WI38 (cell line): ENCODE data around the gene SPATA16.

Source experiments
- H3K4me3 ChIP-seq: 2 replicates; pipeline ENCODE4 v1.5.1; 2011; ENCODE audit warnings: low read depth, mild to moderate bottlenecking, control low read depth, low read length
- TF ChIP-seq, protein P1 (sequence below): IDR thresholded peaks from 2 replicates; pipeline ENCODE4 v1.5.1; 2012; ENCODE audit warnings: low read depth, mild to moderate bottlenecking, control low read depth, low read length

Gene SPATA16

DNA sequence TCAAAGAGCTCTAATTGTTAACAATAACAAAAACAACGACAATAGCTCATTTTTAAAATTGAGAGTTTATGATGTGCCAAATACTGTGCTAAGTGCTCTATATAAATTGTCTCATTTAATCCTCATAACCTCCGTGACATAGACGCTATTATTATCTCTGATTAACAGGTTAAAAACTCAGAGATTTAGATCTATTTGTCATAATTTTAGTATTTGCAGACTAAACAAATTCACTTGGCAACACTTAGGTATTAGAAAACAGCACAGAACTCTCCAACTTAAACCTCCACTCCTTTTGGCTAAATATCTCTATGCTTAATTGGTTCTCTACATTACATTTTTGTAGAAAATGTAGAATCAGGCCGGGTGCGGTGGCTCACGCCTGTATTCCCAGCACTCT lies 136.4 kb downstream of the SPATA16 start:
- H3K4me3 ChIP-seq = no peak overlapping the region
- TF ChIP-seq, protein P1, sequence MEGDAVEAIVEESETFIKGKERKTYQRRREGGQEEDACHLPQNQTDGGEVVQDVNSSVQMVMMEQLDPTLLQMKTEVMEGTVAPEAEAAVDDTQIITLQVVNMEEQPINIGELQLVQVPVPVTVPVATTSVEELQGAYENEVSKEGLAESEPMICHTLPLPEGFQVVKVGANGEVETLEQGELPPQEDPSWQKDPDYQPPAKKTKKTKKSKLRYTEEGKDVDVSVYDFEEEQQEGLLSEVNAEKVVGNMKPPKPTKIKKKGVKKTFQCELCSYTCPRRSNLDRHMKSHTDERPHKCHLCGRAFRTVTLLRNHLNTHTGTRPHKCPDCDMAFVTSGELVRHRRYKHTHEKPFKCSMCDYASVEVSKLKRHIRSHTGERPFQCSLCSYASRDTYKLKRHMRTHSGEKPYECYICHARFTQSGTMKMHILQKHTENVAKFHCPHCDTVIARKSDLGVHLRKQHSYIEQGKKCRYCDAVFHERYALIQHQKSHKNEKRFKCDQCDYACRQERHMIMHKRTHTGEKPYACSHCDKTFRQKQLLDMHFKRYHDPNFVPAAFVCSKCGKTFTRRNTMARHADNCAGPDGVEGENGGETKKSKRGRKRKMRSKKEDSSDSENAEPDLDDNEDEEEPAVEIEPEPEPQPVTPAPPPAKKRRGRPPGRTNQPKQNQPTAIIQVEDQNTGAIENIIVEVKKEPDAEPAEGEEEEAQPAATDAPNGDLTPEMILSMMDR = no peak

DNA sequence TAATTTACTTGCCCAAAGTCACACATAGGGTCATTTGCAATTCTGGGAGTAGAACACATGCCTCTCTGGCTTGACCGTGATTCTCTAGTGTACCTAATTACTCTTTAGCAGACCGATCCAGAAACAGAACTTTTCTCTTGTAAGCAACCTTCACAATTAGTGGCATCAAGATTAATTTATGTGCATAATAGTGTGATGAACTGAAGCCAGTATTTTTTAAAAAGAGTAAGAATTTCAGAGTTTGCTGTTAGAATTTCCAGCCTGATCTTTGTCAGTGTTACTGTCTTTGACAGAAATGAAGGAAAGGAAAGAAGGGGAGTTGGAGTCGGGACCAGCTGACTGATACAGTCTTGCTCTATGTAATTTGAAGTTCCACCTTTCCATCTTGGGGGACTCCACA lies 137.1 kb downstream of the SPATA16 start:
- TF ChIP-seq, protein P1 = no peak
- H3K4me3 ChIP-seq = no peak overlapping the region

DNA sequence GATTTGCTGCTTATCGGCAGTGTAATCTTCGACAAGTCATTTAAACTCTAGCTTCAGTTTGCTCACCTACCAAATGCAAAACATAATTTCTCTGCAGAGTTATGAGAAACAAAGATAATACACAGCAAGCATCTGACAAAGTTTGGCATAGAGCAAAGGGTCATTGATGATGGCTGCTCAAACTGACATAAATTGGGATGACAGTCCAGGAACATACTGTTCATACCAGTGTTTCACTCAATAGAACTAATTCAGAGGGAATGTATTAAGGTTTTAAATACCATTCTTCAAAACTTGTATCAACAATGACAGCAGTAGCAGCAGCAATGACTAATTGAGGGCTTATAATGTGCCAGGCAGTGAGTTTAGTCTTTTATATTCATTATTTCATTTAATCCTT lies 137.6 kb downstream of the SPATA16 start:
- no peak overlapping the region for H3K4me3 ChIP-seq
- TF ChIP-seq, protein P1 = no peak

DNA sequence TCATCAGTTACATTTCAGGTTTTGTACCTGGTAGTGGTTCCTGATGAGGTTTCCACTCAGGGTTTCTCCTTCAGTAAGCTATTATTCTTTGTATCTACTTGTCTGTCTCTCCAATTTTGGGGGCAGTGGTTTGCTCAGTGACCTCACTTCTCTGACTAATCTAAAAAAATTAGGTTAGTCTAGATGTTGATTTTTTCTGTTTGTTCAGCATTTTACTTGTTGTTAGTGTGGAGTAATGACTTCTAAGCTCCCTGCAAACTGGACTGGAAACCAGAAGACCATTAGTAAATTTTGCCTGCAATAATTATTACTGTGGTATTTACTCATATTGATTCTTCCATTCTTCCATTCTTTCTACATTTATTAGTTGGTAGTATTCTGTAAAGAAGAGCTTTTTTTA lies 139.4 kb downstream of the SPATA16 start:
- TF ChIP-seq, protein P1 = no peak
- no peak overlapping the region for H3K4me3 ChIP-seq

DNA sequence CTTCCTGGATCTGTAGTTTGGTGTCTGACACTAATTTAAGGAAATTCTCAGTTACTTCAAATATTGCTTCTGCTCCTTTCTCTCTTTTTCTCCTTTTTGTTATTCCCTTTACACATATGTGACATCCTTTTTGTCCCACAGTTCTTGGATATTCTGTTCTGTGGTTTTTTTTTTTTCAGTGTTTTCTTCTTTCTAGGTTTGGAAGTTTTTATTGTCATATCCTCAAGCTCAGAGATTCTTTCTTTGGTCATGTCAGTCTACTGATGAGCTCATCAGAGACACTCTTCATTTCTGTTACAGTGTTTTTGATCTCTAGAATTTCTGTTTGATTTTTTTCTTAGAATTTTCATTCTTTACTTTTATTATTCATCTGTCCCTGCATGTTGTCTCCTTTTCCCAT lies 140.5 kb downstream of the SPATA16 start:
- H3K4me3 ChIP-seq = no peak overlapping the region
- TF ChIP-seq, protein P1 = no peak

DNA sequence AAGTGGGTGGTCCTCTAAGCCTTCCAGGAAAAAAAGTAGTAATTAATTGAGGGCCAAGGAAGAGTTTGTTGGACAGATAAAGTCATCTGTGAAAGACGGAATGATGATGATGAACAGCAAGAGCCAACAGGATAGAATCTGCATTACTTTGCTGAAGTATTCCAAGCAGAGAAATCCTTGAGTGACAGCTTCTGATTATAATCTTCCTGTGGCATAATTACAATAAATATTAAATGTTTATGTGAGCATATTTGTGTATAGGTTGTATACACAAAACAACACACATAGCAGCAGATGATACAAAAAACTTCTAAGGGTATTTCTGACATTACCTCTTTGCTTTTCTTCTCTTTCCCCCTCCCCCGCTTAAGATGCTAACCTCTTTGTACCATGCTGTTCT lies 147.6 kb downstream of the SPATA16 start:
- TF ChIP-seq, protein P1 = no peak
- H3K4me3 ChIP-seq = no peak overlapping the region

DNA sequence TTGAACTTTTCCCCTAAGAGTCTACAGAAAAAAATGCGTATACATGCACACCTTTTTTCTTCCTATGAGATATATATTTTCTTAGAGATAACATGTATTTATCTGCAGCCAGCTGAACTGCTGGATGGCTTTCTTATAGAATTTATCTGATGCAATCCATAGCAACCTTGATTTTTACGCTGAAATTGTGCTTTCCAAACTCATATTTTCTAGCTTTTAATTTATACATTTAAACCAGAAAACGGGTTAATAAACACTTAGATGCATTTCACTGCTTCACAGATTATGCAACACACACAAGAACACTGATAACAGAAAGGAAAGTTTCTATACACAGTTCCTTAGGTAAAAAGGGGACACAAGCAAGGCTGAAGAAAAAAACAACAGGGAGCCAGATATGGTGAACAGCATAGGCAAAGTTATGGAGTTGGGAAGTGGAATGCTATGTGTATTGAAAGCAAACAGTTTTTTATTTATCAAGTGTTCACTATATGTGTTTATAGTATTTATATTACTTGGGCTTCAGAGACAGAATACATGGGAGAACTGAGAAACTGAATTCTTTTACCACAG lies 149.5 kb downstream of the SPATA16 start:
- TF ChIP-seq, protein P1 = no peak
- H3K4me3 ChIP-seq = no peak overlapping the region
